Measurements from ENCODE around the gene COL8A2. TPM values are rescaled to one million over a fixed set of nuclear protein-coding genes. Genes with fewer than 3 reads are reported as not detected.
A peak's percentile ranks its signal among the peaks of the same experiment; 100 is the strongest.
"Not testable (repeated sequence)": the region's sequence is repeated elsewhere in the genome, so short reads cannot be mapped to it uniquely, and the experiment has no call there.

COL8A2 gene
- polyA plus RNA-seq, 3 donors = 0.90 to 3.0 (median 1.6) TPM

GRCh38 chr1:36160388-36160948 is 35.4 kb upstream of the COL8A2 start:
- Mint-ChIP-seq H3K36me3 (peaks cover 37 to 40% of the 10 kb centered on the region in 2 donors), H3K9me3 (peaks cover 0 to 3% (median 0%) of the 10 kb centered on the region in 7 donors), H3K27me3 (ENCODE audit: low read depth in 3 of 3) (peaks cover 0 to 2% (median 2%) of the 10 kb centered on the region in 3 donors), H3K4me3 (peak overlapping the region; percentile 84 to 91), H3K4me1 (peaks cover 67% of the 10 kb centered on the region), H3K27ac (peak overlapping the region; percentile 96 to 99 (median 98))
- H3K9me3 ChIP-seq (replicated peaks in 1 of 2; ENCODE audit: control insufficient read depth in 1 of 2, insufficient read depth in 1 of 2, low read length in 2 of 2) = no peaks in the 10 kb centered on the region
- H3K4me1 ChIP-seq (ENCODE audit: control insufficient read depth in 1 of 2, insufficient read depth in 2 of 2, low read length in 2 of 2) = peaks cover 58 to 64% of the 10 kb centered on the region in 2 donors
- H3K36me3 ChIP-seq (replicated peaks in 1 of 2; ENCODE audit: control insufficient read depth in 1 of 2, insufficient read depth in 2 of 2, low read length in 2 of 2) = peaks cover 4 to 12% of the 10 kb centered on the region in 2 donors
- H3K27me3 ChIP-seq (ENCODE audit: control insufficient read depth in 2 of 2, insufficient read depth in 2 of 2, low read length in 2 of 2) = no peaks in the 10 kb centered on the region
- H3K27ac ChIP-seq (ENCODE audit: low read depth in 1 of 2, low read length in 2 of 2) = peak overlapping the region; percentile 88 to 97
- peak overlapping the region; percentile 61 for H3K9ac ChIP-seq (ENCODE audit: insufficient read depth, low read length, poor library complexity, severe bottlenecking)
- peak overlapping the region in 2 of 3 experiments; percentile 44 to 76 for H3K4me3 ChIP-seq (replicated peaks in 1 of 3; ENCODE audit: low read depth in 2 of 3, low read length in 3 of 3)
- peaks cover 97% of the 10 kb centered on the region for H3K79me2 ChIP-seq (ENCODE audit: insufficient read depth, low read length)
- TF ChIP-seq CTCF (IDR thresholded peaks at IDR 0.05) = no peak
- peak overlapping the region; percentile 82 for H3K4me2 ChIP-seq (replicated peaks; ENCODE audit: extremely low read depth, low read length, poor library complexity, severe bottlenecking)
- whole genome bisulfite sequencing (ENCODE audit: insufficient coverage) = 54% methylated on average over 2 of the region's 4 CpGs
- H2AFZ ChIP-seq (ENCODE audit: insufficient read depth, low read depth, low read length, poor library complexity, severe bottlenecking) = no peak overlapping the region
- intact Hi-C loops (cut with micrococcal nuclease) = no loop called here
- DNase-seq = no peak
- H4K20me1 ChIP-seq (ENCODE audit: insufficient read depth, low read length) = peaks cover 85% of the 10 kb centered on the region

- 100% methylated on average over 7 of the region's 10 CpGs for WGBS (ENCODE audit: insufficient coverage)
- H3K4me3 ChIP-seq (replicated peaks in 1 of 3; ENCODE audit: low read depth in 2 of 3, low read length in 3 of 3) = peak overlapping the region in 1 of 3 experiments; percentile 76
- Mint-ChIP-seq H3K27ac (peak overlapping the region; percentile 96 to 99 (median 98)), H3K4me3 (peak overlapping the region; percentile 84 to 91), H3K36me3 (peaks cover 36 to 39% of the 10 kb centered on the region in 2 donors), H3K9me3 (peaks cover 0 to 3% (median 0%) of the 10 kb centered on the region in 7 donors), H3K27me3 (ENCODE audit: low read depth in 3 of 3) (peaks cover 0 to 2% (median 2%) of the 10 kb centered on the region in 3 donors), H3K4me1 (peaks cover 73% of the 10 kb centered on the region)
- intact Hi-C loops (cut with micrococcal nuclease) = no loop called here
- peak overlapping the region; percentile 61 for H3K9ac ChIP-seq (ENCODE audit: insufficient read depth, low read length, poor library complexity, severe bottlenecking)
- no peaks in the 10 kb centered on the region for H3K27me3 ChIP-seq (ENCODE audit: control insufficient read depth in 2 of 2, insufficient read depth in 2 of 2, low read length in 2 of 2)
- H2AFZ ChIP-seq (ENCODE audit: insufficient read depth, low read depth, low read length, poor library complexity, severe bottlenecking) = no peak overlapping the region
- H3K79me2 ChIP-seq (ENCODE audit: insufficient read depth, low read length) = peaks cover 97% of the 10 kb centered on the region
- peak overlapping the region; percentile 82 for H3K4me2 ChIP-seq (replicated peaks; ENCODE audit: extremely low read depth, low read length, poor library complexity, severe bottlenecking)
- H4K20me1 ChIP-seq (ENCODE audit: insufficient read depth, low read length) = peaks cover 78% of the 10 kb centered on the region
- TF ChIP-seq CTCF (IDR thresholded peaks at IDR 0.05) = no peak
- peaks cover 64 to 70% of the 10 kb centered on the region in 2 donors for H3K4me1 ChIP-seq (ENCODE audit: control insufficient read depth in 1 of 2, insufficient read depth in 2 of 2, low read length in 2 of 2)
- no peak for DNase-seq
- H3K27ac ChIP-seq (ENCODE audit: low read depth in 1 of 2, low read length in 2 of 2) = peak overlapping the region; percentile 88 to 97
- peaks cover 4 to 12% of the 10 kb centered on the region in 2 donors for H3K36me3 ChIP-seq (replicated peaks in 1 of 2; ENCODE audit: control insufficient read depth in 1 of 2, insufficient read depth in 2 of 2, low read length in 2 of 2)
- H3K9me3 ChIP-seq (replicated peaks in 1 of 2; ENCODE audit: control insufficient read depth in 1 of 2, insufficient read depth in 1 of 2, low read length in 2 of 2) = no peaks in the 10 kb centered on the region
Measured at GRCh38 chr1:36159614-36160387, 34.8 kb upstream of the COL8A2 start.

- Histone ChIP-seq H4K20me1 (ENCODE audit: insufficient read depth, low read length) (peaks cover 69% of the 10 kb centered on the region), H3K79me2 (ENCODE audit: insufficient read depth, low read length) (peaks cover 92% of the 10 kb centered on the region), H3K4me3 (replicated peaks in 1 of 3; ENCODE audit: low read depth in 2 of 3, low read length in 3 of 3) (peak overlapping the region in 1 of 3 experiments; percentile 99), H3K4me1 (ENCODE audit: control insufficient read depth in 1 of 2, insufficient read depth in 2 of 2, low read length in 2 of 2) (peaks cover 66 to 78% of the 10 kb centered on the region in 2 donors), H3K4me2 (replicated peaks; ENCODE audit: extremely low read depth, low read length, poor library complexity, severe bottlenecking) (peak overlapping the region; percentile 92), H3K27ac (ENCODE audit: low read depth in 1 of 2, low read length in 2 of 2) (peak overlapping the region in 1 of 2 donors; percentile 97), H3K36me3 (replicated peaks in 1 of 2; ENCODE audit: control insufficient read depth in 1 of 2, insufficient read depth in 2 of 2, low read length in 2 of 2) (peaks cover 2 to 12% of the 10 kb centered on the region in 2 donors)
- Mint-ChIP-seq H3K36me3 (peaks cover 28 to 36% of the 10 kb centered on the region in 2 donors), H3K4me3 (peak overlapping the region in 1 of 2 donors; percentile 90), H3K27ac (peak overlapping the region in 5 of 7 donors; percentile 96 to 98 (median 98)), H3K4me1 (peaks cover 72% of the 10 kb centered on the region)
- H3K9me3 ChIP-seq (replicated peaks in 1 of 2; ENCODE audit: control insufficient read depth in 1 of 2, insufficient read depth in 1 of 2, low read length in 2 of 2); H3K27me3 ChIP-seq (ENCODE audit: control insufficient read depth in 2 of 2, insufficient read depth in 2 of 2, low read length in 2 of 2); H2AFZ ChIP-seq (ENCODE audit: insufficient read depth, low read depth, low read length, poor library complexity, severe bottlenecking); DNase-seq; H3K9me3 Mint-ChIP-seq; H3K9ac ChIP-seq (ENCODE audit: insufficient read depth, low read length, poor library complexity, severe bottlenecking); intact Hi-C loops (cut with micrococcal nuclease); H3K27me3 Mint-ChIP-seq (ENCODE audit: low read depth in 3 of 3): not testable (repeated sequence)
- 96% methylated on average over 5 of the region's 10 CpGs for WGBS (ENCODE audit: insufficient coverage)
Measured at GRCh38 chr1:36158827-36159252, 33.8 kb upstream of the COL8A2 start.

All from CD14-positive monocyte (primary cell).